ENCODE data around the gene SDF2L1. TPM values are rescaled to one million over a fixed set of nuclear protein-coding genes. Genes with fewer than 3 reads are reported as not detected.

Gene SDF2L1
- total and polyA plus RNA-seq, 2 of the 13 experiments (the other 11 are each of a cell fraction or from before 2014, with no cell fraction given), result 18.0 to 57.4 TPM

DNA sequence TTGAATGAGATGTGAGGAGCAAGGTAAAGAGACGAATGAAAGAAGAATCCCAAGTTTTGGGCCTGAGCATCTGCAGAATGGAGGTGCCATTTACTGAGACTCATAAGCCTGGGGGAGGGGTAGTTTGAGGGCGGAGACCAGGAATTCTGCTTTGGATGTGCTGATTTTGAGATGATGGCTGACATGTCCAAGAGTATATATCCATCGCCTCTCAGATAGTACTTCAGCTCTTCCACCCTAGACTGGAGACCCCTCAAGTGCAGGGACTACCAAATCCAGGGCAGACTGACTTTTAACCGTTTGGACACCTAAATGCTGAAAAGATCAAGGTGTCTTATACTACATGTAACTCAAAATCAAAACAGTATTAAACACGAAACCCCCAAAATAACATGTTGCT is 1.3 kb upstream of the SDF2L1 start:
- FAIRE-seq, result no peak
- 76% methylated on average over 5 of the region's 5 CpGs for WGBS (ENCODE audit: low lambda C conversion rate)
- ATAC-seq, result no peak
- H3K36me3 ChIP-seq (replicated peaks in 1 of 2; ENCODE audit: control insufficient read depth in 1 of 2, insufficient read depth in 2 of 2, low read length in 2 of 2), result peaks cover 0 to 8% of the 10 kb centered on the region in 2 experiments; a peak in 2 of 5 replicates
- peak overlapping the region in 2 of 3 experiments; percentile 40 to 85; a peak in 2 of 6 replicates for H3K4me3 ChIP-seq (replicated peaks in 1 of 3; ENCODE audit: insufficient read depth in 1 of 3, low read depth in 2 of 3, low read length in 3 of 3)
- H4K20me1 ChIP-seq (ENCODE audit: insufficient read depth, low read length), result no peaks in the 10 kb centered on the region
- in situ Hi-C loops (cut with HindIII; ENCODE audit: extremely low pct_ligation_motif_present, low pct_unique_long_range_greater_than_20kb) (no loop called here), intact Hi-C loops (cut with micrococcal nuclease; ENCODE audit: unreplicated experiment) (loop anchor here (5.0 kb wide), 1 partner anchor 49 kb away; no protein-coding TSS in a partner anchor)
- H3K79me2 ChIP-seq (ENCODE audit: insufficient read depth, low read length), result peaks cover 8% of the 10 kb centered on the region
- no peak for TF ChIP-seq MEIS1 (CRISPR knock-in tag; IDR thresholded peaks at IDR 0.05; ENCODE audit: borderline replicate concordance)
- no peak for TF ChIP-seq HNRNPH1 (optimal IDR thresholded peaks at IDR 0.05; ENCODE audit: low read depth, low read length)
- no peak for TF ChIP-seq TARDBP (CRISPR knock-in tag; IDR thresholded peaks at IDR 0.05)
- TF ChIP-seq ZNF577 (CRISPR knock-in tag; IDR thresholded peaks at IDR 0.05; ENCODE audit: borderline replicate concordance, low read depth), result no peak
- no peak for TF ChIP-seq NFYB (CRISPR knock-in tag; IDR thresholded peaks at IDR 0.05)
- TF ChIP-seq ZNF891 (CRISPR knock-in tag; IDR thresholded peaks at IDR 0.05), result no peak
- TF ChIP-seq RNF2 (conservative IDR thresholded peaks at IDR 0.05; ENCODE audit: low read depth), result no peak
- peak overlapping the region; percentile 96 for H3K4me2 ChIP-seq (ENCODE audit: low read depth, low read length)
- no peak for DNase-seq (ENCODE audit: low spot score)
- ChIA-PET CTCF (ENCODE audit: low intra/inter-chr PET ratio, low total read pairs) (interaction anchor here (3.0 kb wide), 1 partner anchor 11 kb away, joined by 16 read pairs; the partner anchor contains the start of gene YDJC), POLR2A (interaction anchor here (1.1 to 3.3 kb wide), 8 partner anchors 8 to 72 kb away, joined by 3 to 58 read pairs (median 11); partner anchors contain the start of genes CCDC116, PPIL2 and YDJC)
- H3K4me1 ChIP-seq (ENCODE audit: insufficient read depth, low read length), result peaks cover 64% of the 10 kb centered on the region
- H3K9ac ChIP-seq (ENCODE audit: insufficient read depth, low read depth, low read length), result peak overlapping the region; percentile 85; the same call in 1 of the 2 replicates
- H3K27me3 ChIP-seq (ENCODE audit: control insufficient read depth in 1 of 2, insufficient read depth in 2 of 2, low read length in 2 of 2), result peaks cover 0 to 4% of the 10 kb centered on the region in 2 experiments; a peak in 2 of 5 replicates
- no TSS peak for BruUV-seq (replicated peaks)
- no peak overlapping the region for H2AFZ ChIP-seq (ENCODE audit: low read length)
- peak overlapping the region; percentile 86 for H3K27ac ChIP-seq (ENCODE audit: extremely low read length, insufficient read depth, low read length)
- H3K9me3 ChIP-seq (ENCODE audit: low read length), result no peaks in the 10 kb centered on the region

DNA sequence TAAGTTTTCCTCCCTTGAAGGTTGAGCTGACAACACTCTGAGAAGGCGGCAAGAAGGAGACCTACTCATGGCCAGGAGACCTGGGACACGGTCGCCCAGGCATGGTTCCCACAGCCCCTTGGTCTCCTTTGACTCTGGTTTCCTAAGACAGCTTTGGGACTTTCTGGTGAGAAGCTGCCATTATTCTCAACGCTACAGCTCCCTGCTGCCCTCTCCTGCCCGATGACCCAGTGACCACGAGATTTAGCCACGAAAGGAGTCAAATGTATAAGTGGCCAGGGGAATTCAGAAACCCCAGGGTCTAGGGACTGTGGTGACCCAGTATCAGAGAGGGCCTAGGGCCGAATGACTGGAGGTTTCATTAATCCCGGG is 699 bp upstream of the SDF2L1 start:
- DNase-seq (ENCODE audit: low spot score) (peak; percentile 59), FAIRE-seq (peak; percentile 79), ATAC-seq (peak; percentile 29)
- H3K79me2 ChIP-seq (ENCODE audit: insufficient read depth, low read length), result peaks cover 10% of the 10 kb centered on the region
- peak overlapping the region; percentile 40 to 85 (median 59); a peak in 5 of 6 replicates for H3K4me3 ChIP-seq (replicated peaks in 1 of 3; ENCODE audit: insufficient read depth in 1 of 3, low read depth in 2 of 3, low read length in 3 of 3)
- H3K27ac ChIP-seq (ENCODE audit: extremely low read length, insufficient read depth, low read length), result peak overlapping the region; percentile 86
- TSS peak; percentile 98 for BruUV-seq (replicated peaks)
- H2AFZ ChIP-seq (ENCODE audit: low read length), result no peak overlapping the region
- H3K4me2 ChIP-seq (ENCODE audit: low read depth, low read length), result peak overlapping the region; percentile 96
- no peaks in the 10 kb centered on the region for H3K9me3 ChIP-seq (ENCODE audit: low read length)
- intact Hi-C loops (cut with micrococcal nuclease; ENCODE audit: unreplicated experiment), result loop anchor here (5.0 kb wide), 1 partner anchor 49 kb away; no protein-coding TSS in a partner anchor
- peak overlapping the region; percentile 85 for H3K9ac ChIP-seq (ENCODE audit: insufficient read depth, low read depth, low read length)
- ChIA-PET POLR2A (interaction anchor here (0.6 to 3.3 kb wide), 11 partner anchors 9 to 684 kb away, joined by 3 to 58 read pairs (median 5); partner anchors contain the start of genes CCDC116, PPIL2 and YDJC), CTCF (ENCODE audit: low intra/inter-chr PET ratio, low total read pairs) (interaction anchor here (1.6 to 3.0 kb wide), 3 partner anchors 12 to 47 kb away, joined by 3 to 16 read pairs (median 11); partner anchors contain the start of gene YDJC)
- H3K4me1 ChIP-seq (ENCODE audit: insufficient read depth, low read length), result peaks cover 61% of the 10 kb centered on the region
- 0% methylated on average over 9 of the region's 9 CpGs for WGBS (ENCODE audit: low lambda C conversion rate)
- in situ Hi-C loops (cut with HindIII; ENCODE audit: extremely low pct_ligation_motif_present, low pct_unique_long_range_greater_than_20kb), result no loop called here
- H3K36me3 ChIP-seq (replicated peaks in 1 of 2; ENCODE audit: control insufficient read depth in 1 of 2, insufficient read depth in 2 of 2, low read length in 2 of 2), result peaks cover 0 to 12% of the 10 kb centered on the region in 2 experiments; a peak in 2 of 5 replicates
- no peaks in the 10 kb centered on the region for H4K20me1 ChIP-seq (ENCODE audit: insufficient read depth, low read length)
- no peaks in the 10 kb centered on the region; a peak in 2 of 5 replicates for H3K27me3 ChIP-seq (ENCODE audit: control insufficient read depth in 1 of 2, insufficient read depth in 2 of 2, low read length in 2 of 2)
- no peak for TF ChIP-seq CHD2 (IDR thresholded peaks at IDR 0.05; ENCODE audit: low read depth, low read length)
- peak; percentile 9; the same call in 1 of the 2 replicates for TF ChIP-seq GATAD1 (CRISPR knock-in tag; IDR thresholded peaks at IDR 0.05)
- TF ChIP-seq, protein P1, sequence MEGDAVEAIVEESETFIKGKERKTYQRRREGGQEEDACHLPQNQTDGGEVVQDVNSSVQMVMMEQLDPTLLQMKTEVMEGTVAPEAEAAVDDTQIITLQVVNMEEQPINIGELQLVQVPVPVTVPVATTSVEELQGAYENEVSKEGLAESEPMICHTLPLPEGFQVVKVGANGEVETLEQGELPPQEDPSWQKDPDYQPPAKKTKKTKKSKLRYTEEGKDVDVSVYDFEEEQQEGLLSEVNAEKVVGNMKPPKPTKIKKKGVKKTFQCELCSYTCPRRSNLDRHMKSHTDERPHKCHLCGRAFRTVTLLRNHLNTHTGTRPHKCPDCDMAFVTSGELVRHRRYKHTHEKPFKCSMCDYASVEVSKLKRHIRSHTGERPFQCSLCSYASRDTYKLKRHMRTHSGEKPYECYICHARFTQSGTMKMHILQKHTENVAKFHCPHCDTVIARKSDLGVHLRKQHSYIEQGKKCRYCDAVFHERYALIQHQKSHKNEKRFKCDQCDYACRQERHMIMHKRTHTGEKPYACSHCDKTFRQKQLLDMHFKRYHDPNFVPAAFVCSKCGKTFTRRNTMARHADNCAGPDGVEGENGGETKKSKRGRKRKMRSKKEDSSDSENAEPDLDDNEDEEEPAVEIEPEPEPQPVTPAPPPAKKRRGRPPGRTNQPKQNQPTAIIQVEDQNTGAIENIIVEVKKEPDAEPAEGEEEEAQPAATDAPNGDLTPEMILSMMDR (CRISPR knock-in tag; IDR thresholded peaks at IDR 0.05), result peak; percentile 82
- no peak for TF ChIP-seq SOX6 (IDR thresholded peaks at IDR 0.05)
- peak; percentile 46; the same call in 1 of the 2 replicates for TF ChIP-seq SOX6 (CRISPR knock-in tag; IDR thresholded peaks at IDR 0.05)
- TF ChIP-seq ZNF230 (CRISPR knock-in tag; IDR thresholded peaks at IDR 0.05), result no peak
- no peak for TF ChIP-seq SAFB2 (CRISPR knock-in tag; IDR thresholded peaks at IDR 0.05; ENCODE audit: borderline replicate concordance, low read depth)
- peak; percentile 59 for TF ChIP-seq RBM22 (optimal IDR thresholded peaks at IDR 0.05; ENCODE audit: low read length)
- TF ChIP-seq SIN3B (IDR thresholded peaks at IDR 0.05; ENCODE audit: low read length), result 0 out of 2 replicates have a peak, but pooled peaks have one; percentile 36
